ENCODE measurements around the gene MISP3. TPM values are rescaled to one million over a fixed set of nuclear protein-coding genes. Genes with fewer than 3 reads are reported as not detected.

MISP3 gene
- total and polyA plus RNA-seq, 2 experiments from 2014 or later = 1.9 to 2.4 TPM

GRCh38 chr19:14056741-14057356 lies 15.7 kb upstream of the MISP3 start (continued):
- no peak for TF ChIP-seq ZNF462 (CRISPR knock-in tag; IDR thresholded peaks at IDR 0.05)
- no peak for TF ChIP-seq EZH2phosphoT487 (IDR thresholded peaks at IDR 0.05; ENCODE audit: unreplicated experiment)

- H3K4me3 Mint-ChIP-seq = peak overlapping the region; percentile 84
- H3K4me1 ChIP-seq (ENCODE audit: insufficient read depth) = peaks cover 8% of the 10 kb centered on the region; the same call in 1 of the 2 replicates
- DNase-seq (ENCODE audit: low spot score) = no peak
- peak overlapping the region; percentile 74 for H3K4me3 ChIP-seq
- no peaks in the 10 kb centered on the region for H3K9me3 Mint-ChIP-seq
- no peak overlapping the region for H3K27ac ChIP-seq (ENCODE audit: low read depth)
- no peaks in the 10 kb centered on the region for H3K9me2 ChIP-seq (ENCODE audit: insufficient read depth)
- peaks cover 14% of the 10 kb centered on the region for H3K4me1 Mint-ChIP-seq
- peaks cover 32% of the 10 kb centered on the region for H3K27me3 Mint-ChIP-seq (ENCODE audit: insufficient read depth, low read depth, poor library complexity)
- no peak overlapping the region for H3K27ac Mint-ChIP-seq
- TF ChIP-seq EZH2 (IDR thresholded peaks at IDR 0.05; ENCODE audit: low read depth, unreplicated experiment) (no peak), EZH2phosphoT487 (IDR thresholded peaks at IDR 0.05; ENCODE audit: unreplicated experiment) (no peak)
- H3K36me3 Mint-ChIP-seq (ENCODE audit: low read depth) = peaks cover 6% of the 10 kb centered on the region; the same call in 1 of the 3 replicates
- H3K27me3 ChIP-seq (ENCODE audit: insufficient read depth) = peaks cover 25% of the 10 kb centered on the region
- peak overlapping the region; percentile 82 for H3K4me2 ChIP-seq
- H3F3A ChIP-seq (replicated peaks; ENCODE audit: low read depth) = no peaks in the 10 kb centered on the region; the same call in 1 of the 2 replicates
- H2AFZ ChIP-seq = peak overlapping the region; percentile 95
- H3K79me2 ChIP-seq (replicated peaks; ENCODE audit: insufficient read depth) = no peaks in the 10 kb centered on the region
- H3K36me3 ChIP-seq (ENCODE audit: insufficient read depth) = no peaks in the 10 kb centered on the region
- no peaks in the 10 kb centered on the region; the same call in 1 of the 2 replicates for H4K20me1 ChIP-seq (replicated peaks; ENCODE audit: insufficient read depth)
- ATAC-seq = no peak
Measured at GRCh38 chr19:14058182-14059092, 14.1 kb upstream of the MISP3 start.

Measured in GM23338 (cell line).